ENCODE measurements around the gene MAGEA9B. TPM values are rescaled to one million over a fixed set of nuclear protein-coding genes. Genes with fewer than 3 reads are reported as not detected.
"Not testable (repeated sequence)": the region's sequence is repeated elsewhere in the genome, so short reads cannot be mapped to it uniquely, and the experiment has no call there.

The MAGEA9B gene
- polyA plus RNA-seq, 4 donors, result not detected

- no peak for DNase-seq (ENCODE audit: low read depth in 4 of 4, low spot score in 3 of 4)
Observed at GRCh38 chrX:149572743-149573142, 14.5 kb downstream of the MAGEA9B start.

GRCh38 chrX:149571770-149572169 lies 15.5 kb downstream of the MAGEA9B start:
- no peak for DNase-seq (ENCODE audit: low read depth in 4 of 4, low spot score in 3 of 4)

GRCh38 chrX:149570668-149571067 lies 16.6 kb downstream of the MAGEA9B start:
- no peak for DNase-seq (ENCODE audit: low read depth in 4 of 4, low spot score in 3 of 4)

- no peak for DNase-seq (ENCODE audit: low read depth in 4 of 4, low spot score in 3 of 4)
Observed at GRCh38 chrX:149569770-149570169, 17.5 kb downstream of the MAGEA9B start.

- DNase-seq (ENCODE audit: low read depth in 4 of 4, low spot score in 3 of 4), result no peak
Observed at GRCh38 chrX:149568701-149569296, 18.5 kb downstream of the MAGEA9B start.

GRCh38 chrX:149567621-149568417 lies 19.4 kb downstream of the MAGEA9B start:
- no peak for DNase-seq (ENCODE audit: low read depth in 4 of 4, low spot score in 3 of 4)

GRCh38 chrX:149563359-149563758 lies 23.9 kb downstream of the MAGEA9B start:
- DNase-seq (ENCODE audit: low read depth in 4 of 4, low spot score in 3 of 4), result no peak

- not testable (repeated sequence) for DNase-seq (ENCODE audit: low read depth in 4 of 4, low spot score in 3 of 4)
Observed at GRCh38 chrX:149555251-149555650, 32.0 kb downstream of the MAGEA9B start.

GRCh38 chrX:149551939-149552248 lies 35.4 kb downstream of the MAGEA9B start:
- DNase-seq (ENCODE audit: low read depth in 4 of 4, low spot score in 3 of 4), result not testable (repeated sequence)

GRCh38 chrX:149551245-149551938 lies 35.9 kb downstream of the MAGEA9B start:
- DNase-seq (ENCODE audit: low read depth in 4 of 4, low spot score in 3 of 4), result not testable (repeated sequence)

- not testable (repeated sequence) for DNase-seq (ENCODE audit: low read depth in 4 of 4, low spot score in 3 of 4)
Observed at GRCh38 chrX:149550454-149550853, 36.8 kb downstream of the MAGEA9B start.

- DNase-seq (ENCODE audit: low read depth in 4 of 4, low spot score in 3 of 4), result not testable (repeated sequence)
Observed at GRCh38 chrX:149549701-149550100, 37.6 kb downstream of the MAGEA9B start, which contains the start of gene HSFX3. Gene HSFX3 (minus strand): TSS chrX:149549924. CDS start chrX:149549852, 72 bp downstream.

- not testable (repeated sequence) for DNase-seq (ENCODE audit: low read depth in 4 of 4, low spot score in 3 of 4)
Observed at GRCh38 chrX:149547782-149548181, 39.5 kb downstream of the MAGEA9B start.

- not testable (repeated sequence) for DNase-seq (ENCODE audit: low read depth in 4 of 4, low spot score in 3 of 4)
Observed at GRCh38 chrX:149546962-149547361, 40.3 kb downstream of the MAGEA9B start.

- DNase-seq (ENCODE audit: low read depth in 4 of 4, low spot score in 3 of 4), result not testable (repeated sequence)
Observed at GRCh38 chrX:149545545-149546543, 41.4 kb downstream of the MAGEA9B start.

GRCh38 chrX:149541521-149542047 lies 45.7 kb downstream of the MAGEA9B start:
- DNase-seq (ENCODE audit: low read depth in 4 of 4, low spot score in 3 of 4), result no peak

- peak in 3 of 4 donors; percentile 71 to 76 (median 72) for DNase-seq (ENCODE audit: low read depth in 4 of 4, low spot score in 3 of 4)
Observed at GRCh38 chrX:149540621-149541520, 46.4 kb downstream of the MAGEA9B start, which contains the start of gene EOLA1. Gene EOLA1 (plus strand): TSS chrX:149541012. CDS start chrX:149545631, 4,619 bp downstream.

GRCh38 chrX:149540131-149540620 lies 47.1 kb downstream of the MAGEA9B start:
- peak; percentile 71 to 81 (median 74) for DNase-seq (ENCODE audit: low read depth in 4 of 4, low spot score in 3 of 4)
